T-helper 22 cell (primary cell): Measurements from ENCODE around the gene MAPKAPK3.

Experiments used
- DNase-seq: peaks from one replicate; pipeline ENCODE4 v3.0.0-alpha.2; 2020; ENCODE audit warnings: low read depth

MAPKAPK3 gene

DNA sequence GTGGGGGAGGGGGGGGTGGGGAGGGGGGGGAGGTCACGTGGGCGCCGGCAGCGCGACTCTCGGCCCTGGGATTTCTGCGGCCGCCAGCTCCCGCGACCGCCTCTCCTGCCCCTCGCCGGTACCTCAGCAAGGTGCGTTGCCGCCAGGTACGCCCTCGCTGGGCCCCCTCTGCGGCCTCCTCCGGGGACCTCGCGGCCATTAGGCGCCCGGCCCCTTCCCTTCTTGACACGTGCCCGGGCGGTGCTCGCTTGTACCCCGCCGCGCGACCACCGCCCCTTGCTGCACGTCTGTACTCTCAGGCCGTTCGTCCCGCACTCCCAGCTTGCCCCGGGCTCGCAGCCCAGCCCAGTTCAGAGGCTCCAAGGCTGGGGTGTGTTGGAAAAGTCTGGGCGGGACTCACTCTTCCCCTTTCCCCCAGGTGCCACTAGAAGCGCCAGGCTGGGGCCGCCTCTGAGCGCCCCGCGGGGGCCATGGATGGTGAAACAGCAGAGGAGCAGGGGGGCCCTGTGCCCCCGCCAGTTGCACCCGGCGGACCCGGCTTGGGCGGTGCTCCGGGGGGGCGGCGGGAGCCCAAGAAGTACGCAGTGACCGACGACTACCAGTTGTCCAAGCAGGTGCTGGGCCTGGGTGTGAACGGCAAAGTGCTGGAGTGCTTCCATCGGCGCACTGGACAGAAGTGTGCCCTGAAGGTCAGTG is at the start of gene MAPKAPK3:
Gene MAPKAPK3, plus strand, starts transcription at position 56 of the 696 bp plus-strand sequence. Its CDS starts 415 bp downstream, at position 471.
- DNase-seq = no peak

DNA sequence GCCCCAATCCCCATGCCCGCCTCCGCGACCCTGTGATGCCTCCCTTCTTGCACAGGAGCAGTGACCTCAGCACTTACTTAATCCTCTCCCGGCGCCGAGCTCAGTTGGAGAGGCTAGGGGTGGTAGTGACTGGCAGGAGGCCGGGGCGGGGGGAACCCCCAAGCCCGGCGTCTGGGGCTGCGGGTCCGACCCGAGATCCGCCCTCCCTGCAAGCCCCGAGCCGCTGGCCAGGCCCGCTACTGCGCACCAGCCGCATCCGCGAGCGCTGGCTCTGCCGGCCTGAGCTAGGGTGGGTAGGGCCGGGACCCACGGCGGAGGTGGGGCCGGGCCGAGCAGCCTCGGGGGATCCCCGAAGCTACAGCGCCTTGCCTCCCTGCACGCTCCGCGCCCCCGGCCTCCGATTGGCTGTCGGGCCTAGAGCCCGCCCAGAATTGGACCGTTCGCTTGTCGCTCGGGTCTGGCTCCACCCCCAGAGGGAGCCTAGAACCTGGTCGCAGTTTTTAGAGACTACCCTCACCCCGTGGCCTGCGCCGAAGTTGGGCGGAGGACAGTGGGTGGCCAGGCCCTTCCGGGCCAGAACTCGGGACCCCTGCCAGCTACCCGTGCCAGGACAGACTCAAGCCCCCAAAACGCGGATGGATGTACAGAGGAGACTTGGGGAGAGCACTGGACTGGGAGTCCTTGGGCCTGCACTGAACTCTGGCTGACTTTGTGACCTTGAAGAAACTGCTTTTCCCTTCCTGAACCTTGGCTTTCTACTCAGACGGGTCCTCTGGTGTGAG is 49.4 kb upstream of the MAPKAPK3 start, which contains the start of gene C3orf18:
Gene C3orf18, minus strand, starts transcription at position 362 of the 782 bp plus-strand sequence. CDS start 2,048 bp downstream, outside the sequence.
- peak; percentile 91 for DNase-seq

DNA sequence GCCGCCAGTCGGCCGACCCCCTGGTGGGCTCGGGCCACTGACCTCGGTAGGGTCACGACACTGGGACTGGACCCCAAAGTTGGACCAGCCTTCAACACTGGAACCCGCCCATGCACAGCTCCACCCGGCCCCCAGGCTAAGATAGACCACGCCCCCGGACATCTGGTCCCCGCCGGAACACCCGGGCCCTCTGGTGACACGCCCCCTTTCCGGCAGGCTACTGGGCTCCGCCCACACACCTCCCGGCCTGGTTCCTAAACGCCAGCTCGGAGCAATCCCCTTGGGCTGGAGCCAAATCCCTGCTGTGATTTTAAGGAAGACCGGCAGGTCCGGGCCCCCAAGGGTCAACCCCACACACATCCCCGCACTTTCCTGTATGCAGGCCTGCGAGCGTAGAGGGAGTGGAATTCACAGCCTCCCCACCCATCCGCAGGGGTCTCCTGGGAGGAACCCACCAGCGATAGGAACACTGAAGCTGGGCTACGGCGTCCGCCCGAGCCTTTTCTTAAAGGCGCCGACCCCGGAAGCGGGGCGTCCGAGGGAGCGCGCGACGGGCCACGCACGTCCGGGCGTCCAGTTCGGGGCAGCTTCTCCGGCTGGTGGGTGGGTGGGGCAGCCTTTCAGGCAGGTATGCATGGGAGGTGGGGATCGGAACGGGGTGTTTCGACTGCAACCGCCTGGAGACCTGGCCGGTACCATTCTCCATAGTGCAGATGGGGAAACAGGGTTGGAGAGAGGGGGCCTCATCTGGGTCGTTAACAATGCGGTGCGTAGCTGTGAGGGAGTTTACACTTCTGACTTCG is 47.8 kb upstream of the MAPKAPK3 start, which contains the start of gene HEMK1:
Gene HEMK1, plus strand, starts transcription at position 576 of the 803 bp plus-strand sequence. CDS start 1,583 bp downstream, outside the sequence.
- DNase-seq = peak; percentile 87

DNA sequence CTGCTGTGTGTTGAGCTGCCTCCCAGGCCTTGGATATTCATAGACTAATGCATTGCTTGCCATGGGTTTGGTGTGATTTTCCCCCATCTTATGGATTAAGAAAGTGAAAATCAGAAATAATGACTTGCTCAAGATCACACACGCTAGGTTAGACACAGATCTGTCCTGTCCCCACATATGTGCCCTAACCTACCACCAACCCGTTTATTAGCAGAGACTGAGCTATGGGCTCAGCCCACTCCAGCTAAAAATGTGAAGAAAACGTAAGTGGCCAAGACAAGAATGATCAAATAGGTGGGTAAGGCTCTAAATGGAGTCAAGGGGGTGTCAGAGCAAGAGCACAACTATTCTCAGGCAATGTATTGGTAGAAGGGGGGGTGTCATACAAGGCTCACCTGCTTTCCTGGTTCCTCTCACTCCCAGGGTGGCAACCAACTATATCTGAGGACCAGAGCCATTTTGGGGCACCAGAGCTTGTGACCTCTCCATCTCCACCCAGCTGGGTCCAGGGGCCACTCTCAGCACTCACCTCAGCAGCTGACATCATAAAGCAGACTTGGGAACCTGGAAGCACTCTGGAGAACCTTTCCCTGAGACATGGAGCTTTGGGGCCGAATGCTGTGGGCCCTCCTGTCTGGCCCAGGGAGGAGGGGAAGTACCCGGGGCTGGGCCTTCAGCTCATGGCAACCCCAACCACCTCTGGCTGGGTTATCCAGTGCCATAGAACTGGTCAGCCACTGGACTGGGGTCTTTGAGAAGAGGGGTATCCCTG is 46.3 kb upstream of the MAPKAPK3 start:
- DNase-seq = no peak

DNA sequence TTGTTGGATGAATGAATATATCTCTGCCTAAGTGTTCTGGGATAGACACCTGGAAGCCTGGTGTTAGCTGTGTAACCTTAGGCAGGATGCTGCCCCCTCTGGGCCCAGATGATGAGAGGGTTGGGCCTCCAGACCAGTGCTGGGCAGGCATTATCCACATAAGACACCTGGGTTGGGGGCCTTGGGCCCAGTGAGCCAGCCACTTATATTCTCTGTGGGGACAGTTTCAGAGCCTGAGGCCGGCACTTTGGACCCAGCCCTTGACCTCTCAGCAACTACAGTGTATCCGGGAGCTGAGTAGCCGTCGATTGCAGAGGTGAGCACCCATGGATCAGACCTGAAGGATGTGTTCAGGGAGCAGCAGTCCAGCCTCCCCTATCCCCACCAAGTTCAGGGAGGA is 45.5 kb upstream of the MAPKAPK3 start:
- no peak for DNase-seq

DNA sequence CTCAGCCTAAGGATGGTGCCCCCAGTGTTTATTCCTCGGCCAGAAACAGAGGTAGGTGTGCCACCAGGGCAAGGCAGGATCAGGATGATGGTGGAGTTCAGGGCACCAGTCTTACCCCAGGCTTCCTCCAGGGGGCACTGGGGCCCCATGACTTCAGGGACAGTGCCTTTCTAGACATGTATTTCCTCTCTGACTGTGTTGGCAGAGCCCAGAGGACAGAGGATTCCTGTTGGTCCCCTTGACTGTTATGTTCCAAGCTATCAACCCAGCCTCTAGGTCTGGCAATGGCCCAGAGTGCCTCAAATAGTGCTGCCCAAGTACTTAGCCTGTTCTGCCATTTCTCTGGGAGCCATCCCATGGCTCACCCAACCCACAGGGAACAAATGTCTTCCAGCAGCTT is 44.8 kb upstream of the MAPKAPK3 start:
- peak; percentile 55 for DNase-seq

DNA sequence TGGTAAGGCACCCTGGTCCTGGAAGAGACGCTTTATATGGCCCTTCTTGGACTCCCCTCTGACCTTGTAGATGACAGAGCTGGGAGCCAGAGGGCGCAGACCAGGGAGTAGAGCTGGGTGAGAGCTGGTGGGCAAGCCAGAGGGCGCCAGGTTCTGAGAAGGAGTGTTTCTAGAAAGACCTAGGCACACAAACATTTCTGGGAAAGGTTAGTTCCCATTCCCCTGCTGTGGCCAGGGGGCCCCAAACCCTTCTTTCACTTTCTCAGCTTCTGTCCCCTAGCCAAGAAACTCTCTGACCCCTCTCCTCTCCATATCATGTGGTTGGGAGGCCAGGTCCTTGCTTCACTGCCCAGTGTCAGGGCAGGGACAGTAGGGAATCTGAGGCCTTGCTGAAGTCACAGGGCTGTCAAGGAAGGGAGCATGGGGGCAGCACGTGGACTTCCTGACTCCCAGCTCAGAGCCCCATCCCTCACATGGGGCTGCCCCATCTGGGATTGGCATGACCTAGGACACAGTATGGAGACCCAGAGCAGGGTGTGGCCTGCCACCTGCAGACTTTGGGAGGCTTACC is 44.1 kb upstream of the MAPKAPK3 start:
- no peak for DNase-seq

DNA sequence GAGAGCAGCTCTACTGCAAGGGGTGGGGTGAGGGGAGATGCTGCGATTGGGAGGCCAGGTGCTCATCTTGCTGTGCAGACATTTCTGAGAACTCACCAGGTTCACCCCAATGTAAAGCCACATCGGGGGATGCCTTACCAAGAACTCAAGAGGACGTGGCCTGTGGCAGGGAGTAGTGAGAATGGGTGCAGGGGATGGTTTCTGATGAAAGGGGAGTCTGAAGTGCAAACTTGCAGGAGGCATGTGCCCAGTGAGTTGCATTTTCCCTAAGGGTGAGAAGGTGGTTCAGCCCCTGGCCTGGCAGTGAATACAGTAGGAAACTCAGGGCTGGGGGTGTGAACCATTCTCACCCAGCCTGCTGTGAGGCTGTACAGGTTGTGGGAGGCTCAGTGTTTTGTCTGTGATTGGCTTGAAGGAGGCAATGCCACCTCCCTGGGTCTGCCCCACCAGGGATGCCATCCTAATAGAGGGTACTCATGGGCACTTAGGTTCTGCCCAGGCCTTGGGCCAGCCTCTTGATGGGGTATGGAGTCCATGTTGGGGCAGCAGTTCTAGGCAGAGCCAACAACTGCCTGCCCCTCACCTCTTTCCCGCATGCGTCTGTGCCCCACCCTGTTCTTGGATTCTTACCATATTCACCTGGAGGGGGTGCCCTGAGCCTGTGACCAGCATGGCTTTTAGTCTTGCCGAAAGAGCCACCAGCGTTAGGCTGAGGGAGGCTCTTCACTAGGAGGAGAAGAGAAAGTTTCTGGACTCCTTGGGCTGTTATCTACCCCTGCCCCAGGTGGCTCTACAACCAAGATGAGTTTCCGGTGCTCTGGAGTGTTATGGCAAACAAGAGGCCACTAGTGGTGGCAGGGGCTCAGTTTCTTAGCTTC is 43.1 kb upstream of the MAPKAPK3 start:
- no peak for DNase-seq

DNA sequence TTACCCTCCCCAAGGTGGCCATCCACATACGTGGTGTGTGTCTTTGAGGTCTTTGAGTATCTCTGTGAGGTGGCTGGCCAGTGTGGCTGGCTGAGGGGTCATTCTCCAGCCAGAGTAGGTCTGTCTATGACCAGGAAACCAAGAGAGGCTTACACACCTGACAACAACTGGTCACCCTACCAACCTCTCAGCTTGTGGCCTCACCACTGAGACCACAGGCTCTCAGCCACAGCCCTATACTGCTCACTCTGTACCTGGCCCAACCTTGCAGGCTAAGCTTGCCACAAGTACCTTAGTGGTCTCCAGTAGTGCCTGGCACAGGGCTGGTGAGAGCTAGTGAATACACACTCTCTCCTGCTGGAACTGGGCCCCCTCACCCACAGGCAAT is 42.5 kb upstream of the MAPKAPK3 start:
- no peak for DNase-seq

DNA sequence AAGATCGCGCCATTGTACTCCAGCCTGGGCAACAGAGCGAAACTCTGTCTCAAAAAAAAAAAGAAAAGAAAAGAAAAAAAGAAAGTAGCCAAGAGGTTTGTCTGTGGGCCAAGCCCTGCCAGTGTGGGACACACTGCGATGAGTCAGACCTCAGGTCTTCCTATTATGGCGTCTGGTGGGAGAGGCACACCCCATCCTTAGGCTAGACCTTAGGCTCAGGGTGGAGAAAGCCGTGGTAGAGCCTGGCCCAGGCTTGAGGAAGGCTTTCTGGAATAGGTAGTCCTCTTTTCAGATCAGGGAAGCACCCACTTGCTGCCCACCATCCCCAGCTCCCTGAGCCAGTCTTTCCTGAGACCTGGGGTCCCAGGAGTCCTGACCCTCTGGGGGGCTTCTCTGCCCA is 41.6 kb upstream of the MAPKAPK3 start:
- DNase-seq = no peak

DNA sequence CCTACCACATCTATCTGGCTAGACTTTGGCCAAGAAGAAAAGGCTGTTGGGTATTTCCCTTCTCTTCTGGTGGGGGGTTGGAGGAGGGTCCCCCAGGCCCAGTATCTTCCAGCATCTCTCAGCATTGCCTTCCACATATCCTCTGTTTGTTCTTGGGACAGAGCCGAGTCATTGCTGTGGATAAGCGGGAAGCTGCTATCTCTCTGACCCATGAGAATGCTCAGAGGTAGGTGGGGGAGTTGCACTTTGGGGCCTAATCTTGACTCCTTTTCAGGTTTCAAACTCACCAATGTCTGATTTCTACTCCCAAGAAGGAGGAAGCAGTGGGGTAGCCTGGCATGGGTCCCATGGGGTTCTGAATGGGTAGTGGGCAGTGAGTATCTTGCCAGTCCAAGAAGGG is 39.6 kb upstream of the MAPKAPK3 start:
- DNase-seq = no peak

DNA sequence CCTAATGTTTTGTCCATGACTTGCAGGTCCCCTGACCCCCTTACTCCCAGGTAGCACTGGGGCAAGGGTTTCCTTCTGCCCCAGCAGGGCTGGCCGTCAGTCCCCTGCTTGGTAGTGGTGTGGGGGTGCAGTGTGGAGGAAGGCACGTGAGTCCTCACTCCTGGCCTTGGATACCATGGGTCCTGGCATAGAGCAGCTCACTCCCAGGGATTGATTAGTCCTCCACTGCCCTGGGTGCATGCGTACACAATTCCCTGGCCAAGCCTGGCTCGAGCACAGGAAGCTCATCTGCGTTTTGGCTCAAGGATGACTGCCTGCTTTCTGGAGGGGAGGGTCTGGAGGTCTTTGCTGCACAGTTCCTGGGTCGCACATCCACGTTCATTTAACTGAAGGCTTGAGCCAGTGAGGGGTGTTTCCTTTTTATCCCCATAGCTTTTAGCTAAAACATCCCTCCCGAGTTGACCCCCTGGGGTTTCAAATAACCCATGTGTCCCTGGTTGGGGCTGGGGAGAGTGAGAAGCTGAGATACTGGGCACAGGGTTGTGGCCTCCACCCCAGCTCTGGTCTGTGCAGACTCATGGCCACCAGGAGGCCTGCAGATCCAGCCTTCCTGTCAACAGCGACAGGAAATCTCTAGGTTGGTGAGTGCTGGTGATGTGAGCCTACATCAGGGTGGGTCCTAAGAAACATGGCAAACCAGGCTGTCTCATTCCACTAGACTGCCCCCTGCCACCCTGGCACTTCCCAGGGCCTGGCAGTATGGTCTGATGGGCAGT is 36.1 kb upstream of the MAPKAPK3 start:
- no peak for DNase-seq

DNA sequence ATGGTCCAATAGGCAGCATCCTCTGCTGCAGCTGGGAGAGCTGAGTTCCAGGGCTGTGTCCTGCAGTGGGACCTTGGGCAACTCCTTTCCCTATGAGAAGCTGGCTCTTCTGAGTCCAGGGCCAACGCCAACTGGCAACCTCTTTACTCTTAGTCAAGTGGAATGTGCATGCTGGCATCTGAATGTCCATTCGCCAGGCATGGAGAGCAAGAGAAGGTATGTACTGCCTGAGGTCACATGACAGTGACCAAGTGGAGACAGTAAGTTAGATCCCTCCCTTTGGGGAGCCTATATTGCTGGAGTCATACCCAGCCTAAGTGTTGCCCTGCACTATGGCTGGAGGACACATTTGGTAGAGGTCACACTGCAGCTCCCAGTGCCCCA is 35.5 kb upstream of the MAPKAPK3 start:
- DNase-seq = no peak

DNA sequence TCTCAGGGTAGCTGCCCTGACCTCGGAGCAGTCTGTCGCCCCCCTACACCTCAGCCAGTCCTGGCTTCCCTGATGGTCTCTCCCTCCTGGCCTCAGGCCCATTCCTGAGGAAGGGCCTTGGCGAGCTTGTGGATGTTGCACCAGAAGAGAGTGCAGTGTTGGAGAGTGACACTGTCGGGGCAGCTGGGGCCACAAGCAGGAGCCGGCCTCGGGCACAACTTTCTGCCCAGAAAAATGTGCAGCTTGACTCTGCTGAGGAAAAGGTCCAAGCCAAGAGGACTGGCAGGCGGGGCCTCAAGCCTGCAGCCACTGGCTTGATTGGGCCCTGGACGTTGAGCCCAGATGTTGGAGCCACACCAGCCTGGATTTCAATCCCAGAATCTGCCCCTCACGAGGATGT is 34.9 kb upstream of the MAPKAPK3 start:
- no peak for DNase-seq

DNA sequence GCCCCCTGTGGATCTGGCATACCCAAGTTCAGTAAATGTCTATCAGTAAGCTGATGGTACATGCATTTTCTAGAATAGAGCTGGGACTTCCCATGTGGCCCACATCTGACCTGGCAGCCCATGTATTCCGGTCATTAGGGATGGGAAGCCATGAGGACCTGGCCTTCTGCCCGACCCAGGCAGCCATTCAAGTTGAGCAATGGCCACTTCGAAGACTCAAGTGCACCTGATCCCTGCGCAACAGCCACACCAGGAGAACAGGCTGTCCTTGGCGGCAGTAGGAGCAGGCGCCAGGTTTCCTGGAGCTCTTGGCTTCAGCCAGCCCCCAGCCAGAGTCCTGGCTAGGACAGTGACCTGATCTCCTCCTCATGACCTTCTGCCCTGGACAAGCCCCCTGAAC is 33.1 kb upstream of the MAPKAPK3 start:
- no peak for DNase-seq

DNA sequence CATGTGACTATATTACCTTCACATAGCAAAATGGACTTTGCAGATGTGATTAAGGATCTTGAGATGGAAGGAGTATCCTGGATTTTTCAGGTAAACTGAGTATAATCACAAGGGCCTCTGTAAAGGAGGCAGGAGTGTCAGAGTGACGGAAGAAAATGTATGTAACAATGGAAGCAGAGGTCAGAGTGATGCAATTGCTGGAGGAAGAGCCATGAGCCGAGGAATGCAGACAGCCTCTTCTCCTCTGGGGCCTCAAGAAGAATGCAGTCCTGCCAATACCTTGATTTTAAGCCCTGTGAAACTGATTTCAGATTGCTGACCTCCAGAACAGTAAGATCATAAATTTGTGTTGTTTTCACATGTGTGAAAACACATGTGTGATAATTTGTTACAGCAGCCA is 32.6 kb upstream of the MAPKAPK3 start:
- no peak for DNase-seq

DNA sequence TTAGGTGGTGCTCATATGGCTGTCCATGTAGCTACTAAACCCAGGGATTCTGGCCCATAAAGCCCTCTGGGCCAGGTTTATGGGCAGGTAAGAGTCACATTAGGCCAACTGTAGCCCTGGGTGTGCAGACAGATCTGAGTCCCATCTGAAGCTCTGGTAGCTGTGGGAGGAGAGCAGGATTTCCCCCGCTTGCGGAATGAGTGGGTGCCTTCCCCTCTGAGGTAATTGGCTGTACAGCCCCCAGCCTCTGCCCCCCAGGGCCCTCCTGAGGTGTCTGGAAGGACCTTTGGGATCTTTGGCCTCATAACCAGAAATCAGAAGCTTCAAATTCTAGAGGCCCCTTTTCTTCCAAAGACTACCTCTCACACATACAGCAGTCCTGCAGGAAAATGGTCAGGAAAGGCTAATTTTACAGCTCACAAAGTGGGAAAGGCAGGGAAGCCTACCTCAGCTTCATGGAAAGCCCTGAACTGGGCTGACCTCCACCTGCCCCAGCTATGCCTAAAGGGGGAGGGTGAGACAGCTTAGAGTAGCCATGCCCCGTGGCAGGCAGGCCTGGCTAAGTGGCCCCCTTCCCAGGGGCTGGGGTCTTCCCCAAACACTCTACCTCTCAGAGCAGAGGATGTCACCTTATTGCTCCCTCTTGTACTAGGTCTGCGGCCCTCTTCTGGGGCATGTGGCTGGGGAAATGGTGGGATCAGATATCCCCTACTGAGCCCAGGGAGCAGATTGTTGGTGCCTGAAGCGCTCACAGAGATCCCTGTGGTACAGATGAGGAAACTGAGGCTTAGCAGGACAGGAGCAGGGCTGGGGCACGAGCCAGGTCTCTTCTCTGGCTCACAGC is 30.8 kb upstream of the MAPKAPK3 start:
- DNase-seq = no peak

DNA sequence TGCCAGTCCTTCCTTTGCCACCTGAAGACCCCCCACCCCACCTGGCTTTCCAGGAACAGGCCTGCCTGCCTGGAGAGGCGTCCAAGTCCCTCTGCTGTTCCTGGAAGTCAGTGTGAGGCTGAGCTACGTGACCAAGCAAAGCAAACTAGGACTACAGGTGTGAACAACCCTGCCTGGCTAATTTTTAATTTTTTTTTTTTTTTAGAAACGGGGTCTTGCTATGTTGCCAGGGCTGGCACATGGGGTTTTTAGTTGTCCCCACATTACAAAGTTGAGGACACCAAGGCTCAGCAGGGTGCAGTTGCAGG is 30.2 kb upstream of the MAPKAPK3 start:
- no peak for DNase-seq

DNA sequence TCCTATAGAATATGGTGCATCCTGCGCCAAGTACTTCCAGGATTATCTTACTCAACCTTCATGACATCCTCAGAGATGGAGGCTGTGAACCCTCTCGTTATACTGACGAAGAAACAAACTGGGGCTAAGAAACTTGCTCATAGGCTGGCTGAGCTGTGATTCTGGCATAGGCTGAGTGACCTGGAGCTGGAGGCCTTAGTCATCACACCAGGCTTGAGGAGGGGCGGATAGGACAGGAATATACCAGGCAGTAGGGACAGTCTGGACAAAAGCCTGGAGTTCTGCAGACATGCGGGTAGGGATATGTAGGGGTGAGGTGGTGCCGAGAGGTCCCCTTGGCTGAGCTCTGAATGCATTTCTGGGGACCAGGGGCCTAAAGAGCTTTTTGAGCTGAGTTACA is 29.6 kb upstream of the MAPKAPK3 start:
- DNase-seq = no peak
